Skeletal muscle cell (primary cell): ENCODE measurements around the gene CYB5R2.

Experiments used
- DNase-seq: peaks from one replicate; pipeline ENCODE4 v3.0.0-alpha.2; 2010; ENCODE audit warnings: low read depth
- H3K4me3 ChIP-seq: 2 replicates; pipeline ENCODE4 v1.5.1; 2011; ENCODE audit warnings: low read depth, mild to moderate bottlenecking, control low read depth, low read length, moderate library complexity

CYB5R2 gene

GRCh38 chr11:7642747-7643146 lies 30.6 kb downstream of the CYB5R2 start:
- H3K4me3 ChIP-seq: no peak overlapping the region
- no peak for DNase-seq

DNA sequence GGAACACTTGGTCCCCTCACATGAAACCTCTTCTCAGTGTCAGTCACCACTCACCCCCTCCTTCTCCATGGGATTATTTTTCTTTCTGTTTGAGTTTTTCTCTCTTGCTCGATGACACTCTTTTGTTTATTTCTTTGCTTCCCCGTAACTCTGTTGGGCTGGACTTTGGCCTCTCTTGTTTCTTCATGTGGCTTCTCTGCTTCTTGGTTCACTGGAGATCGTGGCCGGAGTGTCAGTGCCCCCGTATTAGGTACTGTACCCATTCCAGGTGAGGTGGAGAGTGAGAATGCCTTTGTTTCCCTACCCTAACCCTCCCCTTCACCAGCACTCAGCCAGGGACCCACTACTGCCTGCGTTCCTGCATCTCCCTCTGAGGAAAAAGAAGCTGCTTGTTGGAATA lies 32.5 kb downstream of the CYB5R2 start:
- no peak overlapping the region for H3K4me3 ChIP-seq

DNA sequence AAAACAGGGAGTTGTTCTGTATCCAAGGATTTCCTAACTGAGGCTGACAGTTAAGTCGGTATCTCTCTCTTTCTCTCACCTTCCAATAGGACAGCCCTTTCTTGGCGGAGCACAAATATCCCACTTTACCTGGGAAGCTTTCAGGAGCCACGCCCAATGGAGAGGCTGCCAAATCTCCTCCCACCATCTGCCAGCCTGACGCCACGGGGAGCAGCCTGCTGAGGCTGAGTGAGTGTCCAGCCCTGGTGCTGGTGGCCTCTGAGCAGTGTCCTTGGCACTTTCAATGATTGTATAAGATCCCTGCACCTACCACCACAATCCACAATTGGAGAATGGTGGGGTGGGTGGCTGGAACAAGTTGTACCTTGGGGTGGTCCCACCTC lies 33.7 kb downstream of the CYB5R2 start:
- no peak for DNase-seq
- H3K4me3 ChIP-seq: no peak overlapping the region

More for the DNA sequence above, 32.5 kb downstream of the CYB5R2 start:
- DNase-seq: no peak

- no peak overlapping the region for H3K4me3 ChIP-seq
- DNase-seq: no peak
These were observed 34.3 kb downstream of the CYB5R2 start for GRCh38 chr11:7638710-7639642.

GRCh38 chr11:7637447-7638157 lies 35.7 kb downstream of the CYB5R2 start:
- DNase-seq: peak; percentile 23
- H3K4me3 ChIP-seq: no peak overlapping the region

GRCh38 chr11:7636350-7636749 lies 37.0 kb downstream of the CYB5R2 start:
- DNase-seq: no peak
- no peak overlapping the region for H3K4me3 ChIP-seq

DNA sequence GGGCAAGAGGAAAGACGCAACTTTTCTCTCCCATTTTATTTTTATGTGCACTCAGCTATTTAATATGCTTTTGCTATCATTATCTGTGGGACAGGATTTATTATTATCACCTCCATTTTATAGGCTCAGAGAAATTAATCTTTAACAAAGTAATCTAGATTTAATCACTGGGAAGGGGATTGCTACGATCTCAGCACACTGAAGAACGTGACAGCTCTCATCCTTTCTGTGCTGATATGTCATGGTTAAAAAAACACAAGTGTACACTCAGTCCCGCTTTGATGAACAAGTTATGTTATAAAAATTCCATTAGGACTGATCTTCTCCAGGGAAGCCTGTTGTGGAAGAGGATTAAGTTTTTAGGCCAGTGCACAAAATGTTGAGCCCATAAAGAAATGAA lies 37.6 kb downstream of the CYB5R2 start:
- no peak overlapping the region for H3K4me3 ChIP-seq
- no peak for DNase-seq

DNA sequence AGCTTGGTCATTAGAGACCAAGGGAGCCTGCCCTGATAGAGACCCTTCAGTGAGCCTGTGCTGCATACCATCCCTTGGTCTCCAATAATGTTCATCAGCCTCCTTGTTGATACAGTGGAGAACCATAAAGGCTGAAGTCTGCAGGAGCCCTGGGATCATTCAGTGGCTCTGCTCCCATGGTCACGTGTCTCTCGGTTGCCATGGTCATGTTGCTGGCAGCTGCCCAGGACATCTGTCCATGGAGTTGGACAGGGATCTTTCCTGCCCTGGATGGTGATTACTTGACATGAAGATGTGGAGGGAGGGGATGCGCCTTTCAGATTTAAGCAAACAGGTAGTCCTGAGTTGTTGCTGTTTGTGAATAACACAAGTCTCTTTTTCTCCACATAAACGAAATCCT lies 38.2 kb downstream of the CYB5R2 start:
- DNase-seq: no peak
- H3K4me3 ChIP-seq: no peak overlapping the region

- DNase-seq: no peak
- no peak overlapping the region for H3K4me3 ChIP-seq
These were observed 41.1 kb downstream of the CYB5R2 start for GRCh38 chr11:7632211-7632610.

GRCh38 chr11:7630002-7630401 lies 43.3 kb downstream of the CYB5R2 start:
- no peak for DNase-seq
- H3K4me3 ChIP-seq: no peak overlapping the region

GRCh38 chr11:7628660-7629059 lies 44.6 kb downstream of the CYB5R2 start:
- no peak overlapping the region for H3K4me3 ChIP-seq
- no peak for DNase-seq

DNA sequence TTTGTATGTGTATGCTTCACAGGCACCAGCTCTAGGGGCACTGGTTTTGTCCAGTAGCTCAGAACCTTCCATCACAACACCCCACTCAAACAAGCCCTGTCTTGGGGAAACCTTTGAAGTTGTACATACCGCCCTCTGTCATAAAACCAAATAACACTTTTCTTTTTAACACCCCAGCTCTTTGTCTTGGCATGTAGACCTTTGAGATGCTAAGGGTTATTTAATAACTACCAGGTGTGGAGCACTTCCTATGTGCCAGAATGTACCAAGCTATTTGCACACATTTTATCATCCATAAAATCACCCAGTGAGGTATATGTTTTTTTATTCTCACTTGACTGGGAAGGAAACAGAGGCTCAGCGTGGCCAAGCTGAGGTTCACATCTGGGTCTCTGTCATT lies 50.6 kb downstream of the CYB5R2 start:
- H3K4me3 ChIP-seq: no peak overlapping the region
- no peak for DNase-seq

DNA sequence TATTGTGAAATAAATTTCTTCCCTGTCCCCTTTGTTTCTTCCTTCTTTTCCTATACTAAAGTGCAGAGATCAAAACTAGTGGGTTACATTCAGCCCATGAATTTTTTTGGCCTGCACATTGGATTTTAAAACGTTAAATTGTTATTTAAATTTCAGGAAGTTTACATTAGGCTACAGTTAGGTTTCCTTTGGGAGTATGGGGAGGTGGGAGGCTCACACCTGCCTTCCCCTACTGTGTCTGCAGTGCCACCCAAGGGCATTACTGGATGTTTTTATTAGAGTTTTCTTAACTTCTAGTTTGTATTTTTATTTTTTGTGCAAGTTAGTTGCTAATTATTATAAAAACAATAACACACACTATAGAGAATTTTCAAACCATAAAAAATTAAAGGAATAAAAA lies 51.7 kb downstream of the CYB5R2 start:
- no peak for DNase-seq
- H3K4me3 ChIP-seq: no peak overlapping the region

DNA sequence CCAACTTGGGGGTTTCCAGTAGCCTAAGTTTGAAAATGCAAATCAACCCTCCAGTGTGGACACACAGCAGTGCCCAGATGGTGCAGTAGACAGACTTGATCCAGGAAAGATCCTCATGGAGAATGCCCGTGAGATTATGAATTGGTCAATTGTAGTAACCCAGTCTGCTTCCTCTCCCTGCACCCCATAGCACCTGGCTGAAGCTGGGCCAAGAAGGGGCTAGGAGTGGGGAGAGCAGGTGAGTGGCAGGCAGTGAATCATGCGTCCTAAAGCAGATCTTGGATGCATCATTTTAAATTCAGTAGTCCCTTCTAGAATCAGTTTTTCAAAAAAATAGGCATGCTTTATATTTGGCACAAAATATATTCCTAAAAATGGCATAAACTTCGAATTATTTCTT lies 52.2 kb downstream of the CYB5R2 start:
- DNase-seq: no peak
- no peak overlapping the region for H3K4me3 ChIP-seq

- no peak for DNase-seq
- no peak overlapping the region for H3K4me3 ChIP-seq
These were observed 54.0 kb downstream of the CYB5R2 start for GRCh38 chr11:7619322-7619721.

GRCh38 chr11:7617032-7617431 lies 56.3 kb downstream of the CYB5R2 start:
- no peak for DNase-seq
- H3K4me3 ChIP-seq: no peak overlapping the region
